Stimulated activated CD4-positive, alpha-beta T cell treated with anti-CD3 and anti-CD28 coated beads, Interleukin-1b, Interleukin-23, amount 100 ng/mL, for 48 hours (primary cell): Measurements from ENCODE around the gene HASPIN.

ENCODE experiments used
- DNase-seq: peaks from one replicate; pipeline ENCODE4 v3.0.0-alpha.2; 2020

HASPIN gene

GRCh38 chr17:3723556-3724377 lies at the start of gene HASPIN:
TSS of gene HASPIN (plus strand) at chr17:3723903. CDS start at chr17:3723936, 33 bp downstream.
- DNase-seq = peak; percentile 91

GRCh38 chr17:3675886-3676285 lies 47.8 kb upstream of the HASPIN start:
- DNase-seq = no peak

DNA sequence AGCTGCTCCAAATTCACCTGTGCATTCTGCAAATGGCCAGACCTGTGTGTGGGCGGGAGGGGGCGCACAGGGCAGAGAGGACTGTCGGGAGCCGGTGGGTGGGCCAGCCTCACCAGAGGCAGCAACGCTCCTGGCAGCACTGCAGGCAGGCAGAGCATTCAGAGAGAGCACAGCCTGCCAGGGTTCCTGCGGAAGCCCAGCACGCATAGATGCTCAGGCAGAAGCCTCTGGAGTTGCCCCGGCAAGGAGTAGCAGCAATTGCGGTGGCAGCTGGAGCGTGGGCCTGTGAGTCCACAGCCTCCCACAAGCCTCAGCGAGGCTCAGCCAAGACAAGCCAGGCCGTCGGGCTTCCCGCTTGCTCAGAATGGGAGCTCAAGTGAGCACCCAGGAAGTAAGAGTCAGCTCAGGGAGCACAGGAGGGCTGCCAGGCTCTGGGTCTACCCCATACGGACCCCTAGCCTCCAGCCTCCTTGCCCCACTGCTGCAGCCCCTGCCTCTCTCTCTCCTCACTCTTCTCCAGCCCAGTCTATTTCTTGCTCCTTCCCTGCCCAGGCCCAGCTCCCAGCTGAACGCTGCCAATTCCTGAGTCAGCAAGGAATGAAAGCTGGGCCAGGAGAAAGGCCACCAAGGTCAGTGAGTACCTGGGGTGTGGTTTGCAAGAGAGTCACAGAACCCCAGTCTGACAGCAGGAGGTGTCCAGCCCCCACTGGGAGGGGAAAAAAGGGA lies 45.4 kb upstream of the HASPIN start:
- no peak for DNase-seq

- DNase-seq = no peak
Observed at GRCh38 chr17:3678821-3679530, 44.7 kb upstream of the HASPIN start.

- DNase-seq = no peak
Observed at GRCh38 chr17:3679531-3680126, 44.1 kb upstream of the HASPIN start.

- no peak for DNase-seq
Observed at GRCh38 chr17:3681057-3681456, 42.6 kb upstream of the HASPIN start.

- no peak for DNase-seq
Observed at GRCh38 chr17:3681565-3681964, 42.1 kb upstream of the HASPIN start.

DNA sequence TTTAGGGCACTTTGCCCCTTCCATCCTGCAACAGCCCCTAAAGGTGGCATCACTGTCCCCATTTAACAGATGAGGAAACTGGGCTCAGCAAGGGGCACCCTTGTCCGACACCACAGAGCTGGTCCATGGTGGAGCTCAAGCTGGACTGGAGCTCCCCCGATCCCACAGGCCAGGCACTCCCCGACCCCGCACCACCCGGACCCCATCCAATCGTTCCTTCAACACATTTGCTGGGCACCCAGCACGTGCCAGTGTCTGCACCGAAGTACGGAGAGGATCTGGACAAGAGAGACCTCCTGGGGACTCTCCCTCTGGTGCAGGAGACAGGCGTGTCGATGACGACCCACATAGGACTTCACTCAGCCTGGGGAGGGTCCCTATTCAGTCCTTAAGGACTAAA lies 41.7 kb upstream of the HASPIN start:
- DNase-seq = no peak

DNA sequence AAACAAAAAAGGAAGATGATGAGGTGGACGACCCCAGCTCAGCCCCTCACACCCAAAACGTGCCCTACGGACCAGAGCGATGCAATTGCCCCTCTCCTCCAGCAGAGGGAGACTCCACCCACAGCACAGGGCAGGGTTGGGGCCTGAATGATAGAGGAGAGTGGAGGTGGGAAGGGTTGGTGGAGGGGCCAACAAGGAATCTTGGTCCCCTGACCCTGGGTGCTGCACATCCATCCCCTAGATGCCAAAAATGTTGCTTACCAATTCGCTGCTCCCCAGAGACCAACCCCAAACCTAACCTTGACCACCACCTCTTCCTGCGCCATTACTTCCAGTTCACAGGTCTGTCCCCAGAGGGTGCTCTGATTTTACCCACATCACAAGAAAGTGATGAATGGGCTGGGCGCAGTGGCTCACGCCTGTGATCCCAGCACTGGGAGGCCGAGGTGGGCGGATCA lies 40.6 kb upstream of the HASPIN start:
- DNase-seq = peak; percentile 57

- DNase-seq = no peak
Observed at GRCh38 chr17:3685174-3685573, 38.5 kb upstream of the HASPIN start.

GRCh38 chr17:3688027-3688553 lies 35.6 kb upstream of the HASPIN start:
- DNase-seq = no peak

DNA sequence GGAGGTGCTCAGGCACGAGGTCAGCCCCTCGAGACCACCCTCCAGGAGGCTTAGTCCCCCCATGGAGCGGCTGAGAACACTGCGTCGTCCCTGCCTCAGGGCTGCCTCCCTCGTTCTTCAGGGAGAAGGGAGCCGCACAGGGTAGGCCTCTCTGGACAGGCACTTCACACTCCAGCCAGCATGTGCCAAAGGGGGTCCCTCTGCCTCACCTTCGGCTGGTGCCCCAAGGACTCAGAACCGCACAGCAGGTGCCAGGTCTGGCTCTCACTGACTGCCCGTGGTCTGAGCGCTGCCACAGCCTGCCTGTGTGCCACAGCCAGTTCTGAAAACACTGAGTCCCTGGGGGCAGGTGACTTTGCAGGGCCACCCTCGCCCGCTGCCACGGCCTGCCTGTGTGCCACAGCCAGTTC lies 34.8 kb upstream of the HASPIN start:
- DNase-seq = no peak

GRCh38 chr17:3689262-3690093 lies 34.2 kb upstream of the HASPIN start:
- no peak for DNase-seq

GRCh38 chr17:3690094-3690715 lies 33.5 kb upstream of the HASPIN start:
- no peak for DNase-seq

GRCh38 chr17:3691617-3692067 lies 32.1 kb upstream of the HASPIN start:
- DNase-seq = no peak

DNA sequence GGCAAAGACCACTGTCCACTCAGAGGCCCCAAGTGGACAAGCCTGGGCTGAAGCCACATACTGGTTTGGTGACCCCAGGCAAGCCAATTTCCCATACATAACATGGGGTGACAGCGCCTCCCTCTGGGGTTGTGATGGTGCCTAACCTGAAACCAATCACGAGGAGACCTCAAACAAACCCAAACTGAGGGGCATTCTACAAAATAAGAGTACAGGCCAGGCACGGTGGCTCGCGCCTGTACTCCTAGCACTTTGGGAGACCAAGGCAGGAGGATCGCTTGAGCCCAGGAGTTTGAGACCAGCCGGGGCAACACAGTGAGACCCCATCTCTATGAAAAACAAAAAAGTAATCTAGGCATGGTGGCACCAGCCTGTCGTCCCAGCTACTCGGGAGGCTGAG lies 31.4 kb upstream of the HASPIN start:
- DNase-seq = no peak

GRCh38 chr17:3693141-3693540 lies 30.6 kb upstream of the HASPIN start:
- no peak for DNase-seq

DNA sequence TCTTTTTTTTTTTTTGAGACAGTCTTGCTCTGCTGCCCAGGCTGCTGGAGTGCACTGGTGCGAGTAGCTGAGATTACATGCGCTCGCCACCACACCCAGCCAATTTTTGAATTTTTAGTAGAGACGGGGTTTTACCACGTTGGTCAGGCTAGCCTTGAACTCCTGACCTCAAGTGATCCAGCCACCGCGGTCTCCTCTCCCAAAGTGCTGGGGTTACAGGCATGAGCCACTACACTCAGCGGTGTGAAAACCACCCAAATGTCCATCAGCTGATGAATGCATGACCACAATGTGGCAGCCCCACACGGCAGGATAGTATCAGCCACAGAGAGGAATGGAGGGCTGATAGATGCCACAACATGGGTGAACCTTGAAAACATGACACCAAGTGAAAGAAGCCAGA lies 29.9 kb upstream of the HASPIN start:
- peak; percentile 54 for DNase-seq

DNA sequence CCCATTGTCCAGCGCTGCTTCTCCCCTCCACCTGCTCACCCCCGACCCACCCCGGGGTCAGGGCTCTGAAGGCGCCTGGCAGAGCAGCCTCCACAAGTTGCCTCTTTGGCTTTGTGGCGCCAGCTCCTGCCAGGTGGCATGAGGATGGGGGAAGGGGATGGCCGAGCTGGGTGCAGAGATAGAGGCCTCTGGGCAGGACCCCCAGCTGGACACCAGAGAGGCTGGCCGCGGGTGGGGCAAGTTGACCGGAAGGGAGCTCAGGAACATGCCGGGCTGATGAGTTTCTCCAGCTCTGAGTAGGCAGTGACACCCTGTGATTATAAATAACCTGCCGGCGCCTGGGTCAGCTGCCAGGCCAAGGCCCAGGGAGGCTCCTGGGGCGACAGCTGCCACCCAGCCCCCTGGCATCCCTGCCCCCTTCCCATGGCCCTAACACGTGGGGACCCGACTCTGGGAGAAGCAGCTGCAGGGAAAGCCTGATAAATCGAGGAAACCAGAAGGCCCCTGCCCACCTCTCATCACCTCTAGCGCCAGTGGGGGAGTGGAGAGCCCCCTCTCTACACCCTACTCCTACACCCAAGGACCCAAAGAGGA lies 28.5 kb upstream of the HASPIN start:
- DNase-seq = no peak

DNA sequence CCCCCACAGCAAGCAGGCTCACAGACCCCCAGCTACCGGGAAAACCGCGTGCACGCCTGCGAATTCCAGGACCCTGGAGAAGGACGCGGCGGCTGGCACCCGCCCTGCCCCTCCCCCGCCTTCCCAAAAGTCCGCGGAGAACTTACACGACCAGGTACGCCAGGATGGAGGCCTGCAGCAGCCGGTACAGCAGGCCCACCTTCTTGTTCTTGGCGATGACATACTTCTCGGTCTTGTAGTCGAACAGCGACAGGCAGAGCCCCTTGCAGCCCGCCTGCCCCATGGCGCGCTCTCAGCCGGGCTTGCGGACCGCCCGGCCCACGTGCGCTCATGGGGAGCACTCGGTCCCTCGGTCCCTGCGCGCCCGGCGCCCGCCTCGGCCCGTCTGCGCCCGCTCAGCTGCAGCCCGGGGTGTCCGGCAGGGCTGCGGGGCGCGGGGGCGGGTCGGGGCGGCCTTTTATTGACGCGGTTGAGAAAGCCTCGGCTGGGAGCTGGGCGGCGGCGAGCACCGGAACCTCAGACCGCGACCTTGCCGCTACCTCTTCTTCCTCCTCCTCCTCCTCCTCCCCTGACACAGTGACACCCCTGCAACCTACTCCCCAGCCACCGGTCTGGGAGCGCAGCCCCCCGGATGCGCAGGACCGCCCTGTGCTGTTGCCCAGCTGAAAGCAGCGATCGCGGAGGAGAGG lies 27.8 kb upstream of the HASPIN start, which contains the start of gene P2RX5:
Gene P2RX5 (minus strand): TSS at position 433 of the 689 bp plus-strand sequence. CDS start 150 bp downstream, at position 283.
- DNase-seq = peak; percentile 27
